H9 (cell line): ENCODE measurements around the gene STYXL2. TPM values are rescaled to one million over a fixed set of nuclear protein-coding genes. Genes with fewer than 3 reads are reported as not detected.

ENCODE experiments used
- DNase-seq: peaks from one replicate; pipeline ENCODE4 v3.0.0-alpha.2; 2017
- H2AFZ ChIP-seq: one replicate; pipeline ENCODE4 v1.6.1; 2013; ENCODE audit warnings: mild to moderate bottlenecking, low read length, control low read depth, moderate library complexity
- H2AK5ac ChIP-seq: 2 replicates; pipeline ENCODE4 v1.6.1; 2013; ENCODE audit warnings: low read length, control low read depth, mixed read lengths; ENCODE audit not compliant: insufficient read length
- H2BK120ac ChIP-seq: one replicate; pipeline ENCODE4 v1.6.1; 2013; ENCODE audit warnings: low read depth, mild to moderate bottlenecking, low read length, control low read depth, inconsistent platforms; ENCODE audit not compliant: poor library complexity, severe bottlenecking
- H2BK12ac ChIP-seq: 2 replicates; pipeline ENCODE4 v1.6.1; 2013; ENCODE audit warnings: low read length, control low read depth, mixed read lengths, low read depth; ENCODE audit not compliant: insufficient read length
- H2BK15ac ChIP-seq: 2 replicates; pipeline ENCODE4 v1.6.1; 2013; ENCODE audit warnings: low read depth, low read length, control low read depth
- H2BK20ac ChIP-seq: one replicate; pipeline ENCODE4 v1.6.1; 2013; ENCODE audit warnings: low read depth, mild to moderate bottlenecking, low read length, control low read depth, inconsistent platforms; ENCODE audit not compliant: poor library complexity, severe bottlenecking
- H2BK5ac ChIP-seq: 2 replicates; pipeline ENCODE4 v1.6.1; 2013; ENCODE audit warnings: low read length, control low read depth, mixed read lengths; ENCODE audit not compliant: insufficient read length
- H3K14ac ChIP-seq: 2 replicates; pipeline ENCODE4 v1.6.1; 2013; ENCODE audit warnings: low read length, control low read depth; ENCODE audit not compliant: insufficient read depth
- H3K18ac ChIP-seq: 2 replicates; pipeline ENCODE4 v1.6.1; 2013; ENCODE audit warnings: low read depth, mild to moderate bottlenecking, mixed read lengths, low read length, control low read depth; ENCODE audit not compliant: insufficient read length
- H3K23ac ChIP-seq: 2 replicates; pipeline ENCODE4 v1.6.1; 2013; ENCODE audit warnings: low read length, control low read depth, mixed read lengths, low read depth; ENCODE audit not compliant: insufficient read length
- H3K23me2 ChIP-seq: 2 replicates; pipeline ENCODE4 v1.6.1; 2013; ENCODE audit warnings: low read depth, mild to moderate bottlenecking, mixed read lengths, low read length, control low read depth; ENCODE audit not compliant: insufficient read length, poor library complexity, severe bottlenecking
- H3K27ac ChIP-seq: 2 replicates; pipeline ENCODE4 v1.5.1; 2013; ENCODE audit warnings: low read length, control low read depth, mixed read lengths, low read depth; ENCODE audit not compliant: insufficient read length
- H3K27me3 ChIP-seq: 2 replicates; pipeline ENCODE4 v1.6.1; 2013; ENCODE audit warnings: low read length, control low read depth, inconsistent platforms; ENCODE audit not compliant: insufficient read depth
- H3K4ac ChIP-seq: 2 replicates; pipeline ENCODE4 v1.6.1; 2013; ENCODE audit warnings: low read depth, mild to moderate bottlenecking, control low read depth, inconsistent platforms, low read length, moderate library complexity
- H3K4me1 ChIP-seq: 2 replicates; pipeline ENCODE4 v1.6.1; 2013; ENCODE audit warnings: low read length, control low read depth, inconsistent platforms; ENCODE audit not compliant: insufficient read depth
- H3K4me2 ChIP-seq: 2 replicates; pipeline ENCODE4 v1.6.1; 2013; ENCODE audit warnings: low read length, control low read depth, mixed read lengths; ENCODE audit not compliant: insufficient read length, insufficient read depth
- H3K56ac ChIP-seq: 2 replicates; pipeline ENCODE4 v1.6.1; 2013; ENCODE audit warnings: low read depth, mild to moderate bottlenecking, mixed read lengths, low read length, control low read depth; ENCODE audit not compliant: insufficient read length
- H3K79me1 ChIP-seq: 2 replicates; pipeline ENCODE4 v1.6.1; 2013; ENCODE audit warnings: low read depth, mild to moderate bottlenecking, moderate library complexity, low read length, control low read depth, inconsistent platforms; ENCODE audit not compliant: insufficient read depth, poor library complexity, severe bottlenecking
- H3K79me2 ChIP-seq: 2 replicates; pipeline ENCODE4 v1.6.1; 2013; ENCODE audit warnings: low read length, control low read depth, inconsistent platforms; ENCODE audit not compliant: insufficient read depth
- H3K9ac ChIP-seq: 2 replicates; pipeline ENCODE4 v1.6.1; 2013; ENCODE audit warnings: low read length, control low read depth, mixed read lengths; ENCODE audit not compliant: insufficient read length; ENCODE audit errors: extremely low read depth
- H3K9me3 ChIP-seq: one replicate; pipeline ENCODE4 v1.6.1; 2013; ENCODE audit warnings: low read depth, low read length, inconsistent platforms; ENCODE audit not compliant: control insufficient read depth
- H3T11ph ChIP-seq: one replicate; pipeline ENCODE4 v1.6.1; 2013; ENCODE audit warnings: mild to moderate bottlenecking, low read length, control low read depth, inconsistent platforms
- H4K20me1 ChIP-seq: one replicate; pipeline ENCODE4 v1.6.1; 2013; ENCODE audit not compliant: control insufficient read depth, insufficient read length, insufficient read depth
- H4K5ac ChIP-seq: 2 replicates; pipeline ENCODE4 v1.6.1; 2013; ENCODE audit warnings: low read depth, mild to moderate bottlenecking, mixed read lengths, low read length, control low read depth; ENCODE audit not compliant: insufficient read length
- H4K8ac ChIP-seq: replicated peaks from 2 replicates; pipeline ENCODE4 v1.6.1; 2013; ENCODE audit warnings: low read length, control low read depth, mixed read lengths, low read depth; ENCODE audit not compliant: insufficient read length
- H4K91ac ChIP-seq: 2 replicates; pipeline ENCODE4 v1.6.1; 2013; ENCODE audit warnings: low read depth, mild to moderate bottlenecking, moderate library complexity, mixed read lengths, low read length, control low read depth; ENCODE audit not compliant: insufficient read length
- H3K27ac Mint-ChIP-seq, 3 experiments: 2 replicates in 2 of 3; 3 replicates in 1 of 3; pipeline ENCODE4 v1.8.0; 2020 to 2021; ENCODE audit warnings: mixed read lengths in 3 of 3, mild to moderate bottlenecking in 1 of 3, moderate library complexity in 1 of 3
- H3K27me3 Mint-ChIP-seq: 2 replicates; pipeline ENCODE4 v1.8.0; 2021; ENCODE audit warnings: low read depth, mild to moderate bottlenecking, moderate library complexity, mixed read lengths
- H3K36me3 Mint-ChIP-seq, 3 experiments: 2 replicates in 2 of 3; 3 replicates in 1 of 3; pipeline ENCODE4 v1.8.0; 2020 to 2021; ENCODE audit warnings: low read depth in 3 of 3, mixed read lengths in 3 of 3; ENCODE audit not compliant: insufficient read depth in 1 of 3
- H3K4me1 Mint-ChIP-seq, 2 experiments: 2 replicates each; pipeline ENCODE4 v1.8.0; 2020; ENCODE audit warnings: mixed read lengths in 2 of 2
- H3K4me3 Mint-ChIP-seq, 2 experiments: 2 replicates in 1 of 2; 3 replicates in 1 of 2; pipeline ENCODE4 v1.8.0; 2020 to 2021; ENCODE audit warnings: mild to moderate bottlenecking in 2 of 2, mixed read lengths in 2 of 2, moderate library complexity in 1 of 2
- H3K9me3 Mint-ChIP-seq, 2 experiments: 2 replicates in 1 of 2; 3 replicates in 1 of 2; pipeline ENCODE4 v1.8.0; 2020; ENCODE audit warnings: mild to moderate bottlenecking in 2 of 2, mixed read lengths in 2 of 2, moderate library complexity in 1 of 2
- CTCF ChIP-seq: fragments of 200-600 bp; sonication (generic); conservative IDR thresholded peaks from 3 replicates; pipeline ENCODE4 v1.8.0; 2021; ENCODE audit warnings: antibody characterized with exemption, mild to moderate bottlenecking
- WGBS: extraction: QIAGEN DNeasy Blood & Tissue Kit; methylation state at CpG from one replicate; pipeline ENCODE4 v1.1.7; 2013; ENCODE audit warnings: missing lambda C conversion rate, low lambda C conversion rate, mixed read lengths; ENCODE audit not compliant: insufficient read length; ENCODE audit errors: extremely low coverage; 5-methylcytosine and 5-hydroxymethylcytosine counted together
- total RNA-seq: library from RNA; stranded (reverse); gene quantifications from 2 replicates; pipeline ENCODE4 v1.2.1, GENCODE V29; 2021

The STYXL2 gene
- total RNA-seq, 1 experiment from 2014 or later: 0.09 TPM

GRCh38 chr1:167086033-167086432 lies 7.8 kb upstream of the STYXL2 start:
- Histone ChIP-seq H4K5ac (no peak overlapping the region), H3K18ac (no peak overlapping the region), H3K27ac (no peak overlapping the region), H4K8ac (no peak overlapping the region), H2BK20ac (no peak overlapping the region), H2BK5ac (no peak overlapping the region), H4K91ac (no peak overlapping the region), H3K23ac (no peak overlapping the region), H3K14ac (no peak overlapping the region), H2AFZ (no peak overlapping the region), H4K20me1 (no peaks in the 10 kb centered on the region), H3K56ac (no peak overlapping the region), H2AK5ac (no peak overlapping the region), H3K4me2 (no peak overlapping the region), H2BK15ac (no peak overlapping the region), H3K27me3 (no peaks in the 10 kb centered on the region), H3K79me1 (no peaks in the 10 kb centered on the region), H3K4me1 (no peaks in the 10 kb centered on the region), H3K23me2 (no peaks in the 10 kb centered on the region), H2BK12ac (no peak overlapping the region), H3K9me3 (no peaks in the 10 kb centered on the region), H3K4ac (no peak overlapping the region), H3K79me2 (no peaks in the 10 kb centered on the region), H2BK120ac (no peak overlapping the region), H3K9ac (no peak overlapping the region), H3T11ph (no peak overlapping the region)
- no CpG with 5 or more reads among the region's 7 CpGs for WGBS
- Mint-ChIP-seq H3K27me3 (peaks cover 4% of the 10 kb centered on the region), H3K4me3 (no peak overlapping the region), H3K27ac (no peak overlapping the region), H3K36me3 (no peaks in the 10 kb centered on the region), H3K4me1 (peaks cover 4 to 16% of the 10 kb centered on the region in 2 experiments), H3K9me3 (no peaks in the 10 kb centered on the region)
- TF ChIP-seq CTCF: no peak
- DNase-seq: peak; percentile 47
